GM21526 (cell line): ENCODE results near the gene SECISBP2.

Experiments used
- ATAC-seq: cut with Tn5 transposase; IDR thresholded peaks from one replicate; pipeline ENCODE4 v1.9.1; 2021; ENCODE audit warnings: moderate library complexity; ENCODE audit not compliant: unreplicated experiment, low FRiP score

The SECISBP2 gene

DNA sequence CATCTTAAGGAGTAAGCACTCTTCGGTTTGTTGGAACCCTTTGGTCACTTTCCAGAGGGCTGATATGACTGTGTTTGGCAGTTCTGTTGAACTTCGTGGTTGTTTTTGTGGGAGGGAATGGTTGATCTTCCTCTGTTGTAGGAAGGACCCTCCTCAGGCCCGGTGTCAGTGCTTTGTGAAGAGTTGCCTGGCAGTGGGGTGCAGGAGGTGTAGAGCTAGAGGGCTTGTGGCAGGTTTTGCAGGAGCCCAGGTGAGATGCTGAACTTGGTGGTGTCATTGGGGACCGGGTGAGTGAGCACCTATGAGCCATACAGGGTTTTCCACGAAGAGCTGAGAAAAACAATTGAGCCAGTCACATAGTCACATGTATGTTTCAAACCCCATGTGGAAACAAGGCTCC lies 27.2 kb downstream of the SECISBP2 start:
- no peak for ATAC-seq

DNA sequence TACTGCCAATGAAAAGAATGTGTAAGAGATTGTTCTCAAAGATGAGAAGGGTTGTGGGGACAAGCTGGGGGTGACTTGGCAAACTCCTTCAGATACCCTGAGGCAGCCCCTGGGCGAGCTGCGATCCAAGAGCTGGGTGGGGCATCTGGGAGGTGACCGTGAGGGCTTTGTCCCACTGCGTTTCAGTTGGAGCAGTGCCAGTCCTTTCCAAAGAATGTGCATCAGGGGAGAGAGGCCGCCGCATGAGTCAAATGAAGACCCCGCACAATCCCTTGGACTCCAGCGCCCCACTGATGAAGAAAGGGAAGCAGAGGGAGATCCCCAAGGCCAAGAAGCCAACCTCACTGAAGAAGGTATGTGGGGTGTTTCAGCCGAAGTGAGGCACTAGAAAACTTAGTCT lies 28.4 kb downstream of the SECISBP2 start:
- ATAC-seq, result no peak

DNA sequence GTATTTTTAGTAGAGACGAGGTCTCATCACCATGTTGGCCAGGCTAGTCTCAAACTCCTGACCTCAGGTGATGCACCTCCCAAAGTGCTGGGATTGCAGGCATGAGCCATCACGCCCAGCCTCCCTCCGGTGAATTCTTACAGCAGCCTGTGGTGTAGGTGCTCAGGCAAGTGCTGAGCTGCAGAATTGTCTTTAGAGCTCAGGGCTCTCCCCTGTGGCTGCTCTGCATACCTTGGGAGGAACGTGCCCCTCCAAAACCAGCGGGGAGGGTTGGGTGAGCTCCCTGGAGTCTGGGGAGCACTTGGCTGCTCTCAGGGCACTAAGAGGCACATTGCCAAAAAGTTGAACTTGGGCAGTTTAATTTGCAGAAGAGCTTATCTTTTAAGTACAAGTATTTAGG lies 29.4 kb downstream of the SECISBP2 start:
- no peak for ATAC-seq

DNA sequence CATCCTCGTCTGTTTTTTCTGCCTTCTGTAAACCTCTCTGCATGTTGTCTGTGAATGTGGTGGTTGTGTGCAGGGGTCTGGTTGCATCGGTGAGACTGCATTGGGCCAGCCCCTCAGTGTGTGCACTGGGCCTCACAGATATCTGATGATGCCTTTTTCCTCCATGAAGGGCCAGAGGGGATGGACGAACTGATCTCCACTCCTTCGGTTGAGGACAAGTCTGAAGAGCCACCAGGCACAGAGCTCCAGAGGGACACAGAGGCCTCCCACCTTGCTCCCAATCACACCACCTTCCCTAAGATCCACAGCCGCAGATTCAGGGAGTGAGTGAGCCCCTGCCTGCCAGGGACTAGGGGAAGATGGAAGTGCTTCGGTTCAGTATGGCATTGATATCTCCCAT lies 31.3 kb downstream of the SECISBP2 start:
- no peak for ATAC-seq

DNA sequence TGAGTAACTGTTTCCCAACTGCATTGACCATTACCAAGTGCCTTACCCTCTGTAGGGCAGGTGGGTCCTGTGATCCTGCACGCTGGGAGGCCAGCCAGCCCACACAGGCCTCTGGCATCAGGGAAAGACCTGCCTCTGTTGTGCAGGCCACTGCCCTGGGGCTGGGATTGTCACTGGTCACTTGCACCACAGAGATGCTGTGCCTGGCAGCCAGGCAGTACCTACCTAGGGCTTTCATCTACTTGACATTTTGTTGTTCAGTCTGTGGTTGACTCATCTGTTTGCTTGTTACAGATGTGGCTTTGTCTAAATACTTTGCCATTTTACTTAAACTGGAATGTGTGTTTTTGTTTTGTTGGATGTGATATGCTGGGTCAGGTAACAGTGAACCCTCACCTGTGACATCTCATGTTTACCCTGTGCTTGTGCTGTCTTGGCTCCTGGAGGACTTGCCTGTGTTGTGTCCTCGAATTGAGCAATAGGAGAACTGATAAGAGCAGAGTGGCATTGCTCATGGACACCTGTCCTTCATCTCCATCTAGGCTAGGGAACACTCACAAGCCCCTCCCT lies 32.8 kb downstream of the SECISBP2 start:
- no peak for ATAC-seq

DNA sequence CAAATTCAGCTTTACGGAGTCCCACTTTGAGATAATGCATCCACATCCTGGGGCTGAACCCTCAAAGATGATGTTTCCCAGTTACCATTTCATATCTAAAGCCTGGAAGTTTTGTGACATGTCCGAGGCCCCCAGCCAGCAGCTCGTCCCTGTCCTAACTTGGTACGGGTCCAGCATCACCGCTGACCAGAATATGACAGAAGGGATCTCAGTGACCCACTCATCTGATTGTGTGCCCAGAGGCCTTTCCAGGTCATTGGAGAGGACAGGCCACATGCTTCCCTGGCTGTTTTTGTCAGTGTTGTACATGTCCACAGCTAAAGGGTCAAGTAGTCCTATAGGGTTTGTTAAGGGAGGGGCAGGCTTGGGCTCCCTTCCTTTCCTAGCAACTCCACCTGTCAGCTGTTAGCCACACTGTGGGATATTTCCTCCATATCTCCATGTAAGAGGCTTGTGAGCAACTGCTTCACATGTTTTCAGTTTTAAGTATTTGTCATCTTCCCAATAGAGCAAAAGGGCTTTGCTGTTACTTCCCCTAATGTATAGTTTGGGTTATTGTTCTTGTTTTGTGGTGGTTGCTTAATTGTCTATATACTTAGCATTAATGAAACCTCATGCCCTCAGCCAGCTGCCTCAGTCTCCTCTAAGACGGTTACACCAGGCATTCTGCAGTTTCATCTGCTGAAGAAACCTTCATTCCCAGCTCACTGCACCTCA lies 33.4 kb downstream of the SECISBP2 start:
- ATAC-seq, result no peak

DNA sequence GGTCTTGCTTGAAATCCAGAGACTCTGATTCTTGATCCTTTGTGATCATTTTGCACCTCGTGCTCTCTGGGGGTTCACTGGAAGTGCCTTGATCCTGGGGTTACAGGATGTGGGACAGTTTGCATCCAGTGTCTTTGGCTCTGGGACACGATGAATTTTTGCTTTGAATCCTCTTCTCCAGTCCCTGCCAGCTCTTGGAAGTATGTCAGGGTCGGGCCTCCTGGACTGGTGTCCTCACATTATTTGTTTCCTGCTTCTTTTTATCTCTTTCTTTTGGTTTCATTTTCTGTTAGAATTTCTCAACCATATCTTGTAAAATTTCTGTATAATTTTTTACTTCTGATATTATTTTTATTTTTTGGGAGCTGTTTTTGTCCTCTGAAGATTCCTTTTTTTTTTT lies 34.2 kb downstream of the SECISBP2 start:
- no peak for ATAC-seq

DNA sequence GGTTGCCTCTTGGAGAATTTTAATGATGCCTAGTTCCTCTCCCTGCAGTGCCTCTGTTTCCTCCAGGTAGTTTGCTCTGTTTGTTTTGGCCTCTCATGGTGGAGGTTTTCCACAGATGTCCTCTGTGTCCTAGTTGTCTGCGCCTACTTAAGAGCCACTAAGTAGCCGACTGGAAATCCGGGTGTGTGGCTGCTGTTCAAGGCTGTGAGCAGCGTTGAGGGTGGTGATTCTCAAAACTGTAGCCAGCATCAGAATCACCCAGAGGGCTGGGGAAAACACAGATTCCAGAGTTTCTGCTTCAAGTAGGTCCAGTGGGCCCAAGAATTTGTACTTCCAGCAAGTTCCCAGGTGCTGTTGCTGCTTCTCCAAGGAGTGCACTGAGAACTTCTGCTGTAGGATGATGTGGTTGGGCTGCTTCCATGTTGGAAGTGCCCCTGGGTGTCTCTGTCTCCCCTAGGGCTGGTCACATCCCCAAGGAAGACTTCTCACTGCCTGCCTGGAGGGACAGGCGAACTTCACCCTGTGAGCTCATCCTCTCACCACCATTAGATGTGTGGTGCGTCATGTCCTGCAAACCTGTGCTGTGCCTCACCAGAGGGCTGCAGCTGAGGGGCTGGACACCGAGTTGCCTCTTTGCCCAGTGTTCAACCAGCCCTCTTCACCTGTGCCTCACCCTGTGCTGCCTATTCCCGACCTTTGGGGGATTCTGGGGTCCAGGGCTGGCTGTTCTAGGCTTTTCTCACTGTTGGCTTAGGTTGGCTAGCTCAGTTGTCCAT lies 34.8 kb downstream of the SECISBP2 start:
- ATAC-seq, result no peak

DNA sequence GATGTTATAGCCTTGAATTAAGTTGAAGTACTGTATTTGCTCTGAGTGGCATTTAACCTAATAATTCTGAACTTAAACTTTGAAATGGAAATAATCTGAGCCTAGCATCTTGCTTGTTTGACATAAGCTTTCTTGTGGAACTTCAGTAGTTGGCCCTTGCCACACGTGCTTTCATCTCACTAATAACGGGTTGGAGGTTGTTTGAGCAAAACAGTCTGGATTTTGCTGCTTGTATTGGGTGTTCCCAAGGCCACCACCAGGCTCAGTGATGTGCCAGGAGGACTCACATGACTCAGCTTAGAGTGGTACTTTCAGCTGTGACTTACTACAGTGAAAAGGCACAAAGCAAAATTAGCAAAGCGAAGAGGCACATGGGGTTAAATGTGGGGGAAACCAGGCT lies 35.7 kb downstream of the SECISBP2 start:
- ATAC-seq, result no peak

DNA sequence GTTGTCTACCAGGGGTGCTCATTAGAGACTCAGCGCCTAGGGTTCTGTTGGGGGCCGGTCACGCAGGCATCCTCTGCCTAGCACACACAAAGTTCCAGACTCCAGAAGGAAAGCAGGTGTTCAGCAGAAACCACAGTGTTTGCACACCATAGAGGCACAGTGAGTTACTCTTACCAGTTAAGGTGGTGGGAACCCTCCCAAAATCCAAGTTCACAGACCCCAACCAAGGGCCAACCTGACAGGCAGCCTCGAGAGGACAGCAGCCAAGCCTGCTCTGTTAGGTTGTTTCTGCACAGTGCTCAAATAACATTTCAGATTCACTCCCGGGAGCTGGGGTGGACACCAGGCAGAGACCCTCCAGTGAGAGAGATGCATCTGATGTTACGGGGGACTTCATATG lies 36.2 kb downstream of the SECISBP2 start:
- no peak for ATAC-seq

DNA sequence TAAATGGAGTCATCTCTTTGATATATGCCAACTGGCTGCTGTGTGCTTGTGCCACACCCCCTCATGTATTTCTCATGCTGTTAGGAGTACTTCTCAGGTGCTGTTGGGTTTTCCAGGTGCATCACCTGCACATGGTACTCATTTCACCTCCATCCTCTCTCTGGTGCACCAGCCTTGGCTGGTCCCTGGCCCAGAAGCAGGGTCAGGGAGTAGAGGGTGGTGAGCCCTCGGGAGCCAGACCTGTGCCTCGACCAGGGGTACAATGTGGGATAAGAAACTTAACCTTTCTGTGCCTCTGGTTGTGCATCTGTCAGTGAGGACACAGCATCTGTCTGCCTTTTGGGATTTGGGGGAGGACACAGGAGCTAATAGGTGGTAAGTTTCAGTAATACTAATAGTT lies 38.5 kb downstream of the SECISBP2 start:
- no peak for ATAC-seq

DNA sequence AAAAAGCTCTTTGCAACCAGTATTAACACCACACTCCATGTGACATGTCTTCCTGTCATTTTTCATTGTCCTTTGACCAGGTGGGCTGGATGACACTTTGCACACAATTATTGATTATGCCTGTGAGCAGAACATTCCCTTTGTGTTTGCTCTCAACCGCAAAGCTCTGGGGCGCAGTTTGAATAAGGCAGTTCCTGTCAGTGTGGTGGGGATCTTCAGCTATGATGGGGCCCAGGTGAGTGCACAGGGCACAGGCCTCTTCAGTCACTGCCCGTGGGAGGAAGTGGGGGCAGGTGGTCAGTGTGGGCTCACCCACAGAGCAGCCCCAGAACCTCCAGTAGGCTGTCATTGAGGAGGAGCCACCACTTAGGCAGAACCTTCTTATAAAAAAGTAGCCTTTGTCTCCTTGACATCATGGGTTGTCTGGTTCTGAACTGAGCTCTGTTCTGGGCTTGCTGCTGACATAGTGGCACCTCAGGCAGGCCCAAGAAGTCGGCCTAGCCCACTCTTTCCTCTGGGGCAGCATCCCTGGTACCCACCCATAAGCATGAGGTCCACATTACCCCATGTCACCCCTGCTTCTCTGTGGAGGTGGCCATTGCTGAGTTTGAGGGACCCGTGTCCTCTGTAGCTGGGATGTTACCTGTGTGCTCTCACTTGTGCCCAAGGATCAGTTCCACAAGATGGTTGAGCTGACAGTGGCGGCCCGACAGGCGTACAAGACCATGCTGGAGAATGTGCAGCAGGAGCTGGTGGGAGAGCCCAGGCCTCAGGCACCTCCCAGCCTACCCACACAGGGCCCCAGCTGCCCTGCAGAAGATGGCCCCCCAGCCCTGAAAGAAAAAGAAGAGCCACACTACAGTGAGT lies 39.3 kb downstream of the SECISBP2 start:
- no peak for ATAC-seq

DNA sequence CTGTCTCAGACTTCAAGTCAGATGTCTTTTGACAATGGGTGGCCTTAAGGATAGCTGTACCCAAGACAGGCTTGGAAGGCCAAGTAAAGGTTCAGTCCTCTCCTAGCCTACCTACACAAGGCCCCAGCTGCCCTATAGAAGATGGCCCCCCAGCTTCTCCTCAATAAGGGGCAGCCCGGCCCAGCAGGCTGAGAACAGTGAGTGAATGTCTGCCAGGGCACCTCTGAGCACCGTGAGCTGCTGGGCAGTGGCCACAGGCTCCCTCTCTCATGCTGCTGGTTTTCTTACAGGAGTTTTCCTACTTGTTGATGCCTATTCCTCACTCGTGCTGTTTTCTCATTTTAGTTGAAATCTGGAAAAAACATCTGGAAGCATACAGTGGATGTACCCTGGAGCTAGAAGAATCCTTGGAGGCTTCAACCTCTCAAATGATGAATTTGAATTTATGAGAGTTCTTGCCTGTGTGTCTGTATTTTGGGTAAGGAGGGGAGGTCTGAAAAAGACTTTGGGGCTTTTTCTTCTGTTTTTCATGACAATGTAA lies 40.1 kb downstream of the SECISBP2 start:
- no peak for ATAC-seq

DNA sequence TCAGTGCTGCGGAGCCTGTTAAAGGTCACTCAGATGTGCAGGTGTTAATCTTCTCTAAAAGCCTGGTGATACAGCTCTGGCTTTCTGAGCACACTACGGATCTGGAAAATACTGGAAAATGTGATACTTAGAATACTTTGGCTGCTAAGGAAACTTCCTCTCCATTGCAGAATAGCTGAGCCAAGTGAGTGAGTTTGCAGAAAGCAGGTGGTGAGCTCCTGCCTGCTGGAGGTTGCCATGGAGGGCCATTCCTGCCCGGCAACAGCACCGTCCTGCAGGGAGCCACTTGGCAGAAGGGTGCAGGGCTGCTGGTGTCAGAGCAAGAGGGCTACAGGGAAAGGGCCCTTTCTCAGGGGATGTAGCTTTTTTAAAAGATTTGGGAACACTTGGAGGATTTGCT lies 40.7 kb downstream of the SECISBP2 start:
- no peak for ATAC-seq

DNA sequence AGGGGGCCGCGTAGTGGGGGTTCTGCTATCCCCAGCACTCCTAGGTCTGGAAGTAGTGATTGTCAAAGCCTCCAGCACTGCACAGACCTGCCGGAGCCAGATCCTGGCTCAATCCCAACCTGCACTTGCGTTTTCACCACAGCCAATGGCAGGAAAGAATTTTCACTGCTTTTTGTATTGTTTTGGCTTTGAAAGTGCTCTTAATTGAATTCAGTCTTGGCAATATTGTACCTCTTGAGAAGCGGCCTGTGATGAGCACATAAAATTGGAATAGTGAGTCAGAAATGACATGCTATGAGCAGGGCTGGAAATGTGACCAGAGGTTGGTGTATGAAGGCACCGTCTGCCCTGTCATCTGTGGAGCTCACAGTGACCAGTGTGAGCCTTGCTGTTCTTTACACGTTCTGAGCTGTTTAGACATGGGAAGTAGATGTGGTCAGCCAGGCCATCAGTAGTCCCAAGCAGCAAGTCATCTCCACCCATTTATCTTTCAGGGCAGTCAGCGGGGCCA lies 41.5 kb downstream of the SECISBP2 start:
- no peak for ATAC-seq

DNA sequence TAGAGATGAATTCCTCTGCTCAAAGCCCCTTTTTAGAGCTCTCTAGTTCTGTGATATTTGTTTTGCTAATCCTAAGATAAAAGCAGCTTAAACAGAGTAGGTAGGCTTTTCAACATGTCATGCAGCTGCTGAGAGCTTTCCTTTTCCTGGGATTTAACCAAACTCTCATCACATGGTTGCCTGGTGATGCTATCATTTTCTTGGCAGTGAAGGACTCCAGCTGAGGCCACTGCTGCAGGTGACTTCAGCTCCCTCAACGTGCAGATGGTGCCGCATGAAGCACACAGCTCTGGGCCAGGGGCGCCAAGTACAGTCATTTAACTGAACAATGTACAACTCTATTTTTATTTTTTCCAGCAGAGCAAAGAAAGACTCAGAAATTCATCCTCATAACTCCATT lies 42.2 kb downstream of the SECISBP2 start:
- no peak for ATAC-seq

DNA sequence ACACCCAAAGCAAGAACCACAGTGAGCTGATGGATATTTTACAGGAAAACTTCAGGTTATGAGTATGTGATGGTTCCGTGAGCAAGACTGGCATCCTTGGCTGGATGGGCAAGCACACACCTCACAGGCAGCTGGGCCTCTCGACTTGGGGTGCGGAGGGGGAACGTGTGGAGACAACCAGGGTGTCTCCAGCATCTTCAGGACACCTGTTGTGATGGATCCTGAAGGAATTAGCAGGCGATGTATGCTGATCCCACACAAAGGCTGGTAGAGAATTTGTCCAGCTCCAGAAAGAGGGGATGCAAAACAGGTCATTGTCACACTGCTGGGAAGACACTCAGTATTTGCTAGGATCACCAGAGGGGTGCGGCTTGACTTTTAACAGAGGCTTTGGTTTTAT lies 42.7 kb downstream of the SECISBP2 start:
- ATAC-seq, result no peak

DNA sequence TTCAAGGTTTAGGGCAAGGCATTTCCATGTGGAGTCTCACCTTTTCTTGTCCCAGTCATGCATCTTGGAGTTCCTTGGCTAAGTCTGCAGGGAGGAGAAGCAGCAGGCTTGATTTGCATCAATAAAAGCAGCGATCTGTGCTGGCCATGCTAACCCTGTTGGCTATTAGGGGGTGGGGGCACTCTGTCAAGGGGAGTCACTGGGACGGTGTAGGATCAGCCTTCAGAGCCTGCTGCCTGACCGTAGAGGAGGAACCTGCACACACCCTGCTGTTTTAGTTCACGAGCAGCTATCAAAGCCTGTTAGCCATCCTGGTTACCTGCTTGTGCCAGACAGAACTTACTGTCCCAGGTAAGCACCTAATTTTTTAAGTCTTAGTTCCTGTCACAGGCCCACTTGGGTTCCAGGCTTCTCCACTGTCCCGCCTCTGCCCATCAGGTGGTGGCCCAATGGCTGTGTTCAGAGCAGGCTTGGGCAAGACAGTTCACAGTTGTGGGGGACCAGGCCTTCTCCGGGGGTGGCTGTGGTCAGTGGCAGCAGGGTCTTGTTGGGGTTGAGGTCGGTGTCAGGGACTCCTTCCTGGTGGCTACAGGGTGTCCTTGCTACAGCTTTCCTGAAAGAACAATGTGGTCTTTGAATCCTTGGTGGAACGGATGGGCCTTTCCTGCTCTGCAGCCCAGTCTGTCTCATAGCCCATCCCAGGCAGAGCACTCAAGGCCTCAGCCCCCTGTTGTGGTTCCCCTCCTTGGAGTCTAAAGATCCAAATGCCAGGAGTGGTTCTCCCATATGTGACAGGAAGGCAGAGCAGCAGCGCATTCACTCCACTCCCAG lies 43.7 kb downstream of the SECISBP2 start:
- ATAC-seq, result no peak

DNA sequence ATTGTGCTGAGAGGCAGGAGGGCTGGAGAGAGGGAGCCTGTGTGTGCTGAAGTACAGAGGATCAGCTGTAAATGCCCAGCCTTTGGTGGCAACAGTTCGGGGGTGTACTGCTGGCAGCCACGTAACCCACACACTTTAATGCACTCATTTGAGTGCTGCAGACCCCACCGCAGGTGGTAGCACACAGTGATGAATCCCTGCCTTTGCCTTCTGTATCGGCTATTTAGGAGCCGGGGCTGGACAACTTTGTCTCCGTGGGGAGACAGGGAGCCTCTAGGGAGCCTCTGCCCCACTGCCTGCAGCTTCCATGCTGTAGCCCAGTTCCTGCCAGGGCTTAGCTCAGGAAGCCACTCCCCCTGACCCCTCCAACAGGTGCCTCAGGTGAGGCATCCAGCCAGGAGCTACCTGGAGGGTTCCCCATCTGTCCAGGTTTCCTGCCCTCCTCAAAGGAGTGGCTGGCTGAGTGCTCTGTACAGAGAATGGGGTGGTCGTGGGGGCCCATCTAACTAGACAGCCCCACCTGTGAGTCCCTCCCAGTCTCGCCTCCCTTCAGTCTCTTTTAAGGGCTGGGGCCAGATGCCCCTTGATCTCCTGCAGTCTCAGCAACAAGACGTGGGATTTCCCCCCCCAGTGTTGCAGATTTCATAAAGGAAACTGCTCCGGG lies 44.5 kb downstream of the SECISBP2 start:
- ATAC-seq, result no peak
